Measurements from ENCODE around the gene CRACDL.
A peak's percentile ranks its signal among the peaks of the same experiment; 100 is the strongest.

Gene CRACDL

GRCh38 chr2:98822301-98823164 is 113.5 kb downstream of the CRACDL start:
- no peak for DNase-seq

DNA sequence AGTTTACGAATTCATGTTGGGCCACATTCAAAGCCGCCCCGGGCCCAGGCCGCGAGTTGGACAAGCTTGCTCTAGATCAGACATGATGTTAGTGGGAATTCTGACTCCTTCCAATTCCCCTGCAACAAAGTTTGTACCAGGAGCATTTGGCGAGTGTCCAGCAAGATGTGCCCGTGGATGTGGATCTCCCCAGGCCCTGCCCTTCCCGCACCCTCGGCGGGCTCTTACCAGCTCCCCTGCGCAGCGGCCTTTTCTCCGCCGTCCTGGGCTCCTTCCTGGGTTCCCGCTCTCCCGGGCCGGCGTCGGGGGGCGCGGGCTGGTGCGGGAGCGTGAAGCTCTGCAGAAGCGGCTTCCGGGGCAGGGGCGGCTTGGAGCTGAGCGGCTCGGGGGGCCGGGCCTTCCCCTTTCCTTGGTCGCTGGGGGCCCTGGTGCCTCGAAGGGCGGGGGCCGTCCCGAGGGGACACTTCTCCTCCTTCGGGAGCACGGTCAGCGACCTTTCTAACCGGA is 114.3 kb downstream of the CRACDL start:
- no peak for DNase-seq

DNA sequence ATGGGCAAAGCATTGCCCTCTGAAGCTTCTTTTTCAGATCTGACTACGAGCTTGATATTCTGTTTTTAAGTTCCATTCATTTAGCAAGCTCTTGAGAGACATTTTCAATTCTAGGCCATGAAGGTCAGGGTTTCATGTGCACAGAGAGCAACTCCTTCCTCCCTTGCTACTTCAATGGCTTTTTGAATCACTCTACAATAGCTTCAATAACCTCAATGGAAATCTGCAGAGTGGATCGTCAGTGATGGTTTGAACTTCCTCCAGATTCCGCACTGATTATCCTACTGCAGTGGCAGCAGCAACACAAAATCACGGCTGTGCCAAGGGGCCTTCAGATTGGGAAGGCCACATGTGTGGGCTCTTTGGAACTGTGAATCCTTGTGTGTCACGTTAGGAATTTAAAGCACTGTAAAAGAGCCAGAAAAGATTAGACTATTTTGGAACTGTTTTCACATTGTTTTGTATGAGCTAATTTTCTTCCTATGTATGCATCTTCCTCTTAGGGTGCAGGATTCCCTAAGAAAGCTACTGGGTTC is 116.7 kb downstream of the CRACDL start:
- no peak for DNase-seq

- no peak for DNase-seq
Measured at GRCh38 chr2:98818164-98818563, 117.9 kb downstream of the CRACDL start.

- DNase-seq: no peak
Measured at GRCh38 chr2:98816281-98816680, 119.7 kb downstream of the CRACDL start.

- DNase-seq: no peak
Measured at GRCh38 chr2:98815795-98816194, 120.2 kb downstream of the CRACDL start.

DNA sequence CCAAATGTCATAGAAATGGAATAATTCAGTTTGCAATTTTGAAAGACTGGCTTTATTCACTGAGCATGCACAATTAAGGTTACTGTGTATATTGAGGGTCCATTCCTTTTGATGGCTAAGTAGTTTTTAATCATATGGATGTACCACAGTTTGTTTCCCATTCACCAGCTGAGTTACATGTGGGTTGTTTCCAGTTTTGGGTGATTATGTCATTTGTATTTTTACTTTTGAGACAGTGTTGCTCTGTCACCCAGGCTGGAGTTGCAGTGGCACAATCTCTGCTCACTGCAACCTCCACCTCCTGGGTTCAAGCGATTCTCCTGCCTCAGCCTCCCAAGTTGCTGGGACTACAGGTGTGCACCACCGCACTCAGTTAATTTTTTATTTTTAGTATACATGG is 124.3 kb downstream of the CRACDL start:
- DNase-seq: no peak

GRCh38 chr2:98810588-98810928 is 125.5 kb downstream of the CRACDL start:
- DNase-seq: no peak

DNA sequence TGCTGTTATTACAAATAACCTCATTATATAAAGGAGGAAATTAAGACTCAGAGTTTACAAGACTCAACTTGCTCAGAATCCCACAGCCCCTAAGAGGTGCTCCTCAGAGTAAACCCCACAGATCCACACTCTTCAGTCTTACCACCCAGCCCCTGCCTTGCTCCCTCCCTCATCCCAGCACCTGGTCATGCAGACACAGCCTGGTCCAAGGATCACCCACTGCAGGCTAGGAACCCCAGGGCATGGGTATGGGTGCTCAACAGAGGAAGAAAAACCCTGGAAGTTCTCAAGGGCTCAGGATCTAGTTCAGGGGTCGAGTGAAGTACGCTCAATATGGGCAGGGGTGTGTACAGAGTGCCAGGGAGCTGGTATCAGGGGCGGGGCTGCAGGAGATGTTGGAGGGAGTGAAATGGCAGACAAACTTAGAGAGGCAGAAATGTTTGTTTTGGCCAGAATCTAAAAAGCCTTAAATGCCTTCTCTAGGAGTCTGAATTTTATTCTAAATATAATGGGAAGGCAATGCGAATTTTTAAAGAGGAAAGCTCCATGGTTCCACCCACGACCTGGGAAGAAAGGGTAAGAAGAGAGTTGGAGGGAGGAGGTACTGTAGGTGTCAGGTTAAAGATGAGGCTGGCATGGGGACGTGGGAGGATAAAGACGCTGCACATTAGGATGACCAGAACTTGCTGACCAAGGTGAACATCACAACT is 126.0 kb downstream of the CRACDL start:
- no peak for DNase-seq

- DNase-seq: no peak
Measured at GRCh38 chr2:98809116-98809515, 126.9 kb downstream of the CRACDL start.

DNA sequence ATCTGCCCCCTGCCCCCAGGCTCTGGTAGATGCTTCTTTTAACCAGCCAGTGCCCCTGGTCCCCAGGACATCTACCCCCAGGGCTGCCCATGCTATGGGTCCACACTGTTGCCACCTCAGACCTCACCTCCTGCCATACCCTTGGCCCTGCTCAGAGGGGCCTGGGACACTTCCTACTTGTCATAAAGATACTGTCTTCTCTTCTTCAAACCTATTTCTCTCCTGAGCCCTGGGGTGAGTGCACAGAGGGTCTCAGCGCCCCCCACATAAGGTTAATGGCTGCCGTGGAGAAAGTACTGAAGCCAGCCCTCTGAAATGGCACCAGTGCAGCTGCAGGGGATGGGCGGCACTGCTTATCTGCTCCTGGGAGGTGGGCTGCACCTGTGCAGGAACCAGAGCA is 127.5 kb downstream of the CRACDL start:
- DNase-seq: no peak

DNA sequence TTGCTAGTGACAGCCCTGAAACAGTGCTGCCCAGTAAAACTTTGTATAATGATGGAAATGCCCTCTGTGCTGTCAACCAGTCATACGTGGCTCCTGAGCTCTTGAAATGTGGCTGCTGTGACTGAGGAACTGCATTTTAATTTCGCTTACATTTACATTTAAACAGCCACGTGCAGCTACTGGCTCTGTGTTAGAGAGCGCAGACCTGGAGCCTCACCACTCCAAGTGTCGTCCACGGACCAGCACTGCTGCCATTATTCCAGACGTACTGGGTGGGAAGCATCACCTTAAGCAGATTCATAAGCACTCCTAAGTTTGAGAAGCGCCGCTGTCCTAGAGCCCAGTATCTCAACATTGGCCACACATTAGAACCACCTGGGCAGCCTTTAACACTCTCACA is 128.1 kb downstream of the CRACDL start:
- no peak for DNase-seq

DNA sequence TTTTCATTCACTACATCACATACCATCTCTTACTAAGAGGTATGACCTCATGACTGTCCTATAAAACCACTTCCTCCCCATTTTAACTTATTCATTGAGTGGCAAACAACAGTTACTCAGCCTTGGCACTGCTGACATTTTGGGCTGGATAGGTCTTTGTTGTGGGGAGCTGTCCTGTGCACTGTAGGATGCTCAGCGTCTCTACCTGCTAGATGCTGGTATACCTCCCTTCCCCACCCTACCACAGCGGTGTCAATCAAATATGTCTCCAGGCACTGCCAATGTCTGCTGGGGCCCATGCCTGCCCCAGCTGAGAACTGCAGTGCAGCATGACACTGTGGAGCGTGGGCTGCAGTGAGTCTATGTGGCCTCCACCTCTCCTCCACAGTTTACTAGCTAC is 128.8 kb downstream of the CRACDL start:
- DNase-seq: no peak

DNA sequence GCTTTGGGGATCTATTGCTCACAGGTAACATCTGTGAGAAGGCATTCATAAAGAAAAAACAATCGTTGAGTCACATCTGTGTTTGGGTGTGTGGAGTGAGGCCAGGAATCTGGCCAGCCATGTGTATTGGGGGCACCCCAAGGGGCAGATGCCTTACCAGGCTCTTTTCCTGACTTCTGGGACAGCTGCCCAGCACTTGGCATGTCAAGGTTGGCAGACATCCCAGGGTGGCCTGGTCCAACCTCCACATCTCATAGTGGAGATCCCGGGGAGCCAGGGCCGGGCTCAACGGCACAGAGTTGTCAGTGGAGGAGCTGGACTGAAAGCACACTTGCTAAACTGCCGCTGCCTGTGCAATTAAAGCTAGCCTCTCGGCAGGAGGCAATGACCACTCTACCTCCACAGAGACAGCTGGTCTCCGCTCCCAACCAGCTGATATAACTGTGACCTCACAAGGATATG is 129.8 kb downstream of the CRACDL start:
- peak; percentile 88 for DNase-seq

GRCh38 chr2:98805412-98806171 is 130.4 kb downstream of the CRACDL start:
- DNase-seq: peak; percentile 8

GRCh38 chr2:98804736-98805135 is 131.3 kb downstream of the CRACDL start:
- no peak for DNase-seq

DNA sequence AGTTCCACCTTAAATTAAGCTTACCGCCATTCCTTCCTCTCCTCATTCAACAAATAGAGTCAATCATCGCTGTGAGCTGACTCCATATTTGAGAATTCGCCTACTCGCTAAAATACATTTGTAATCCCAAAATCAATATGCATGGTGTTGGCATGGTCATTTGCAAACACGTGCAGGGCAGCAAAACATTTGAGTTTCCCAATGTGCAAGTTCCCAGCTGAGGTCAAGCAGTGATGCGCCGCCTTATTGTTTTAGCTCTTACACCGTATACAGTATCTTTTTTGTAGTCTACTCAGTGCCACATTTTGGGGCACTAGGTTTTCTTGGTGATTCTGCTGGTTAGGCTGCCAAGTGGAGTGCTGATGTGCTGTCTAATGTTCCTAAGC is 131.8 kb downstream of the CRACDL start:
- DNase-seq: no peak

GRCh38 chr2:98803405-98804264 is 132.4 kb downstream of the CRACDL start:
- no peak for DNase-seq

DNA sequence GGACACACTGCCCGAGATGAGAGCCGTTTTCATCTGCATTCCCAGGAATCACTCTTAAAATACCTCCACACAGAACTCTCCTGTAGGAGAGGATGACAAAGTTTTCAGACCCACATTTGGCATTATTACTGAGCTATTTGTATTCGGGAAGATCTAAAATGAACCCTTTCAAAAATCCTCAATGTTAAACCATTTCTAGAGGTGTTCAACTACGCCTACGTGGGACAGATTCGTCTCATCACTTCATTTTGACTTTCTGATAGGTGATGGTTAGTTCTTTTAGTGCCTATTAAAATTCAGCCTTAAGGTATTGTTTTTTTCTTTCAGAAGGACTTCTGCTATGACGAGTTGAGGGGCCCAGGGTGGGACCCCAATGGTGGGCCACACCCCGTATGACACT is 133.7 kb downstream of the CRACDL start:
- no peak for DNase-seq

DNA sequence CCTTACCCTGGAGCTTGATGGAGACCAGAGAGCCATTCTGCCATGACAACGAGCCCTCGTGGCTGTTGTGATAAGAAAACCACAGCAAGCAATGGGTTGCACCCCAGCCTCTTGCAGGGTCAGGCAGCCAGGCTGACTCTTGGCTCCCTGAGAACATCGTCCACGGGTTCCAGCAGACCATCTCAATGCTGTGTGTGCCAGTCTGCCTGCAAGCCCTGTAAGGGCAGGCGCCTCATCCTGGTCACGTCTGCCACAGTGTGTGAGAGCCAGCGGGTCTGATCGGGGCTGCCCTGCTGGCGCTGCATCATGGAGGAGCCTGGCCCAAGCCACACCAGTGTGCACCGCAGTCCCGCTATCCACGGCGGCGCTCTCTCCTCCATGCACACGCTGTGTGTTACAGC is 134.1 kb downstream of the CRACDL start:
- DNase-seq: no peak

GRCh38 chr2:98801286-98801685 is 134.7 kb downstream of the CRACDL start:
- DNase-seq: no peak

All from COR-L47 (cell line).